Measurements from ENCODE around the gene MBD3.
A peak's percentile ranks its signal among the peaks of the same experiment; 100 is the strongest.

Gene MBD3

DNA sequence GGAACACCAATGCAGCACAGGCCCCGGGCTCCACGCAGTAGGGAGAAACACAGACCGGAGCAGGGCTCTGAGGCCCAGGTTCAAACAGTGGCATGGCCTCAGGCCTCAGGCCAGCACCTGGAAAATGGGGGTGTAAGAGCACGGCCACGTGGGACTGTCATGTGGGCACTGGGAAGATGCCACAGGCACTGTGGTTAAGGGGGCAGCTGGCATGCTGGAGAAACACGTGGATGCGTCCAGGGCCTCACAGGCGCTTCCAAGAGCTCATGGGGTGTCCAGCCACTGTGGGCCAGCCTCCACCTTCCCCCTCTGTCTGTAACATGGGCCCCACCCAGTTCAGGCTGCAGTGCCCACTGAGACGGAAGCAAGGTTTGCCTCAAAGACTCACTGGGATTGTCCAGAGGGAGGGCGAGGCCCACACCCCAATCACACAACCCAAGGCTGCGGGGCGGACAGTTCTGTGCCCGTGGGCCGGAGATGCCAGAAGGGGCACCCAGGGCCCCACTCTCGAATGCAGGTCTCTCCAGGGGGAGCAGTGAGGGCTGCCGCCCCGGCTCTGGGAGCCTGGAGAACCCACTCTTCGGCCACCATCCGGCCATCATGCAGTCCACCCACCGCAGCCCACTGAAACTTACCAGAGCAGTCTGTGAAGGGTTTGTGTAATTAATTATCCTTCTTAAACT, 6.3 kb upstream of the MBD3 start:
- no peak for DNase-seq (ENCODE audit: low read depth)

DNA sequence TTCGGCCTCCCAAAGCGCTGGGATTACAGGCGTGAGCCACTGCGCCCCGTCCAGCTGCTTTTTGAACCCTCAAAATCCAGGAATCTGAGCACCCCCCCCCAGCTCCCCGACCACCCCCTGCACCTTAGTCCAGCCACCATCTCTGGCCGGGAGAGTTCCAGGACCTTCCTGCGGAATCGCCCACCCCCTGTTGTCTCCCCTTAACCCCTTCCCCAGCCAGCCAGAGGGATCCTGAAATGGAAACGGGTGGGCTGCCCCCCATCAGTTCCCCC, 772 bp upstream of the MBD3 start:
- no peak for DNase-seq (ENCODE audit: low read depth)

DNA sequence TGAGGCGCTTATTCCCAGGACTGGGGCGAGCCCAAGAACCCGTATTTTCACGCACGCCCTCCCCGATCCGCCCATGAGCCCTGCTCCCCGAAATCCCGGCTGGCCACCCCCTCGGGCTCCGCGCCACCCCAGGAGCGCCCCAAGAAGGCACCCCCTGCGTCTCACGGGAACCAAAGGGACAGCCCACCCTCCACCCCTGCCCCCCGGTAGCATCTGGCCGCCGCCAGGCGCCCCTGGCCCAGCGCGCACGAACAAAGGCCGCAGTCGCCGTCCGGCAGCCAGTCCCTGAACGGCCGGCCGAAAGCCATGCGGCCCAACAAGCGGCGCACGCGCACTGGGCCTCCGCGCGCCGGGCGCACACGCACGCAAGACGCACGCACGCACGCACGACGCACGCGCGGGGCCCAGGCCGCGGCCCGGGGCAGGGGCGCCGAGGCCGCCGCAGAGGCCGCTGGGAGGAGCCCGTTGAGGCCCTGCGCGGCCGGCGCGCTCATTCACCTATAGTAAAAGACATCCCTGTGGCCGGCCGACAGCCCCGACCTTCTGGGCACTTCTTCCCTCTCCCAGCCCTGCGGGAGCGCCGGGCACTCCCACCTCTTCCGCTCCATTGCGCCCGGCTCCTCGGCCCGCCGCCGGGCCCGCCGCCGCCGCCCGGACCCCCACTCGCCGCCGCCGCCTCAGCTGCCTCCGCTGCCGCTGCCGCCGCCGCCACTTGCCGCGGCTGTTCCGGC, 476 bp downstream of the MBD3 start:
- DNase-seq (ENCODE audit: low read depth) = peak; percentile 77

DNA sequence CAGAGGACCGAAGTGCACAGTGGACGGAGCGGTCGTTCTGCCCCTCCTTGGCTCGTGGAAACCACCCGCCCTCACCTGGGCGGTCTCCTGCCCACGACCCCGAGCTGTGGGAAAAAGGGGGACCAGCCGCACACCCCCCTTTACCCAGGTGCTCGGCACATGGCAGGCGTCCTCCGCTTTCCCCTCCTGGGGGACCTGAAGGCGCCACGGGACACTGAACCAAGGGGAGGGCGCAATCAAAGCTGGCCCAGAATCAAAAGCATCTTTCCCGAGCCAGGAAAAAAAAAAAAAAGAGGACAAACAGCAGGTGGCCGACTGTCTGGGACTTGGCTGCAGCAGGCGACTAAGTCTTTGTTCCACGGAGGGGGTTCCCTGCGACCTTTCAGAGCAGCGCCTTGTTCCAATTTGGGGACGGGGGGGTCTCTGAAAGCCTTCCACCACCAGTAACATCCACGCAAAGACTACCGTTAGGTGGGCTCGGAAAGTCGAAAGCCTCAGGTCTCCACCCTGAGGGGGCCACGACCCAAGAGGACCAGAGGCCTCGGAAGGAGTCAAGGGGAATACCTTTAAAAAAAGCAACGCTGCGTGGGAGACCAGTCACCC, 1.1 kb downstream of the MBD3 start:
- no peak for DNase-seq (ENCODE audit: low read depth)

DNA sequence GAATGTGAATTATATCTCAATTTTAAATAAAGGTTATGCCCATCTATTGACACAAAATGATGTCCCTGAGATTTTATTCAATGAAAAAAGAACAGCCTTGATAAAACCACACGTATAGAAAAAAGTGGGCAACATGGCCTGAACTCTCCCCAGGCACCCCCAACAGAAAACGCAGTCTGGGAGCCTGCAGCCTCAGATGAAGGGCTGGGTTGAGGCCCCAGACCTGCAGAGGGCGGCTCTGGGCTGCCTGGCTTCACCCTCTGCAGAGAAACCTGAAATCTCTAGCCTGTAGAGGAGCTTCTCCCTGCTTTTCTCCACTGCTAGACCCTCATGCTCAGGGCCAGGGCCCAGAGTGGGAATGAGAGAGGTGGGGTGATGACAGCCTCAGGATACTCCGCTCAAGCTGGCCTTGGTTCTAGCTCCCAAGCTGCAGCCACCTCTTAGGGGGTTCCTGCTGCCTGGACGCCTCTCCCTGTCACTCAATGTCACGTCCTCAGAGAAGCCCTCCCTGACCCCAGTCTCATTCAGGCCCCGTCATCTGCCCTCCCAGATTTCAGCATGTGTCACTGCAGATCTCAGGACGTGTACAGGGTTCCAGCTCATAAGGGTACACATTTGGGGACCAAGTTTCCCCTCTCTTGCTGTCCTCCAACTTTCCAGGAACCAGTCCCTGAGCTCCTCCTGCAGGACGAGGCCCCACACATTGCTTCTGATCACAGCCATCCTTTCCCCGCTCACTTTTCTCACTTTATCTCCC, 1.8 kb downstream of the MBD3 start:
- no peak for DNase-seq (ENCODE audit: low read depth)

DNA sequence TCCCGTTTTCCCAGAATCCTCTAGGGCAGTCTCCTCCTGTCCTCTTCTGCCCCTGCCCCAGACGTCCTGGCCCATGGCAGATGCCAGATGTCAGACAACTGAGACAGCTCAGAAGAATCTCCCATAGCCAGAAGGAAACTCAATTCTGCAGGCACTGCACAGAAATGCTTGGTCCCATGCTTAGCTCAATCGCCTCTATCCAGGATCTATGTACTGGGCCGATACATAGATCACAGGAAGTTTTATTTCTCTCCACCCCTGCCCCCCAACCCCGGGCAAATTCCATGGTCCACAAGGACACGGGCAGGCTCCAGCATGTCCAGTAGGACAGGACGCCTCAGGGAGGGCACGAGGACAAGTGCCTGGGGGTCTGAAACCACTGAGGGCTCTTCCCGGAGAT, 4.8 kb downstream of the MBD3 start:
- DNase-seq (ENCODE audit: low read depth) = no peak

DNA sequence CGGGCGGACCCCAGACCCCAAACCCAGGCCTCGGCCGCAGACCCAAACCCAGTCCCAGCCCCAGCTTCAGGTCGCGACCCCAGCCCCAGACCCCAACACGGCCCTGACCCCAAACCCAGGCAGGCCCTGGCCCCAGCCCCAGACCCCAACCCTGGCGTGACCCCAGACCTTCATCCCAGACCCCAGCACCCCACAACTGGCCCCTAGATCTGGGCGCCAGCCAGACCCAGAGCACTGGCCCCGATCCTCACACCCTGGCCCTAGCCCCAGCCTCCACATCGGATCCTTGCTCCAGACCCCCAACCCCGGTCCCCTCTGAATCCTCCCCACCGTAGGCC, 7.5 kb downstream of the MBD3 start:
- no peak for DNase-seq (ENCODE audit: low read depth)

DNA sequence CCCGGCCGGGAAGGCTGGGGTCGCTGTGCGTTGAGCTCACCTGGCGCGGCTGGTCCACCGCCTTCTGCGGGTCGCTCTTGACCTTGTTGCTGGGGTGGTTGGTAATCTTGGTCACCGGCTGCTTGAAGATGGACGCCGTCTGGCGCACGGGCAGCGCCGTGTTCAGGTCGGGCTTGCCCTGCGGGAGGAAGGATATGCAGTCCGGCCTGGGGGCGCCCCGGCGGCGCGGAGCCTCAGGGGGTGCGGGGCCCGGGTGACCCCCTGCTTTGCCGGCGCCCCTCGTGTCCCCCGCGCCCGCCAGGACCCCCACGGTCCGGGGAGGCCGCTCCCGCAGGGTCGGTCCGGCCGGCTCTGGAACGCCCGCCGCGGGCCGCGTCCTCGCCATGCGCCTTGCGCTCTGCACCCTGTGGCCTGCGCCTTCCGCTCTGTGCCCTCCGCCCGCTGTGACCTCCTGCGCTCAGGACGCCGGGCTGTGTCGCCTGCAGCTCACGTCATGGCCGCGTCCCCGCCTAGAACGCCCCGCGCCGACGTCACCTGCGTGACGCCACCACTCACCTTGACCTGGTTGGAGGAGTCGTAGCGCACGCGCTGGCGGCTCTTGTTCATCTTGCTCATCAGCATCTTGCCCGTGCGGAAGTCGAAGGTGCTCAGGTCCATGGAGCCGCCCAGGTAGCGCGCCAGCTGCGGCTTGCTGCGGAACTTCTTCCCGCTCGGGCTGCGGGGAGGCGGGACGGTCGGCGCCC, 8.0 kb downstream of the MBD3 start:
- DNase-seq (ENCODE audit: low read depth) = no peak

DNA sequence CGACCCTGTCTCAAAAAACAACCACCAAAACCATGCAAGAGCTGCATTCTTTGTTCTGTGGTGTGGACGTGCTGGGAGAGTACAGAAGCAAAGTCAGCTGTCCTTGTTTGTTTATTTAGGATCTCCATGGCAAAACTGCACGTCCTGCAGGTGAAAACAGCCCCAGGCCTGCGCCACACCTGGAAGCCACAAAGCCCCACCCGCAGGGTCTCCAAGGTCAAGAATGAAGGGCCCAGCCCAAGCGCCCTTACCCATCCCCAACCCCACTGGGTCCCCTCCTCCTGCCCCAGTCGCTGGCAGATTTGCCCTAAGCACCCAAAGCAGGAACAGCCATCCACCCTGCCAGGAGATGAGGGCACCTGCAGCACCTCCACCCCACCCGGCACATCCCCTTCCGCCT, 10.5 kb downstream of the MBD3 start:
- no peak for DNase-seq (ENCODE audit: low read depth)

DNA sequence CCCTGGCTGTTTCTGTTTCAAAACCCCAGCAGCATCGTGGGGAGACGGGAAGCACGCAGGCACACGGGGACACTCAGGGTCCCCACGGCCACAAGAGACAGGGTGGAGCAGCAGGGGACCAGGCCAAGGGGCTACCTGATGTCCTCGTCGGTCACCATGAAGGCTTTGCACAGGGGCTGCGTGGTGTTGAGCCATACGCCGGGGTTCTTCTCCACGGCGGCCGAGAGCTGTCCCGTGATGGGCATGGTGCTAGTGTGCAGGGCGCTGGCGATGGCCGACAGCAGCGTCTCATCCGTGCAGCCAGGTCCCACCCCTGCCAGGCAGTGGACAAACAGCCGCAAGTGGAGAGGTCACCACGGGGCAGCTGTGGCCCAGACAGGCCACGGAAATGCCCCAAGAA, 11.7 kb downstream of the MBD3 start:
- no peak for DNase-seq (ENCODE audit: low read depth)

DNA sequence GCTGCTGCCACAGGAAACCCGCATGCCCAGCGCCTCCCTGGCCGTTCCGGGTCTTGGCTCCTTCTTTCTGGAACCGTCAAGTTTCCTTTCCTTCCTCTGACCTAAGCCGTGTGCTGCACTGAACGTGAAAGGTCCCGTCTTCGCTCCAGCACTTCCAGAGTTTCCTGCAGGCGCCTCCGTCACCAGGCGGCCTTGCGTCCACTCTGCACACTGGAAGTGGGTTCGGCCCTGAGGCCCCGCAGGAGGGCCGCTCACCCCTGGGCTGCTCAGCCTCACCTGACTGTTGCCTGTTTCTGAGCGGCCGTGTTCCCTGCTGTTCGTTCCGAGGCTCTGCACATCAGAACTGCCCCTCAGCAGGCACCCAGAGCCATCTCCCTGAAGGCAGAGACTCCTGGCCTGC, 12.3 kb downstream of the MBD3 start:
- DNase-seq (ENCODE audit: low read depth) = no peak

DNA sequence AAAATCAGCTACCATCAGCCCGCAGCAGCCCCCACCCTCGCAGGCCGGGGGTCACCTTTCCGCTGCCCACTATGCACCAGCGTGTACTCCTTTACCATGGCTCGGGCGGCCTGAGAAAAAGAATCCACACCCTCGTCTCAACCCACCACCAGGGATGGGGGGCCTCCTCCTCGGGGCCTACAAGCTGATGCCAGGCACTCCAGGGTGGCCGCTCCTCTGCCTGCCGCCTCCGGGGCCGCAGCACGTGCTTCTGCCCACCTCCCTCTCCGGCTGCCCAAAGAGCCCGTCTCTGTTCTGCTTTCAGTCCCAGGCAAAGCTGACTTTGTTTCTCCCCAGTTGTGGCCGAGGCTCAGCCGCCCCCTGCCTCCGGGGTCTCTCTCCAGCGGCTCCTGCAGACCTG, 13.4 kb downstream of the MBD3 start:
- DNase-seq (ENCODE audit: low read depth) = no peak

DNA sequence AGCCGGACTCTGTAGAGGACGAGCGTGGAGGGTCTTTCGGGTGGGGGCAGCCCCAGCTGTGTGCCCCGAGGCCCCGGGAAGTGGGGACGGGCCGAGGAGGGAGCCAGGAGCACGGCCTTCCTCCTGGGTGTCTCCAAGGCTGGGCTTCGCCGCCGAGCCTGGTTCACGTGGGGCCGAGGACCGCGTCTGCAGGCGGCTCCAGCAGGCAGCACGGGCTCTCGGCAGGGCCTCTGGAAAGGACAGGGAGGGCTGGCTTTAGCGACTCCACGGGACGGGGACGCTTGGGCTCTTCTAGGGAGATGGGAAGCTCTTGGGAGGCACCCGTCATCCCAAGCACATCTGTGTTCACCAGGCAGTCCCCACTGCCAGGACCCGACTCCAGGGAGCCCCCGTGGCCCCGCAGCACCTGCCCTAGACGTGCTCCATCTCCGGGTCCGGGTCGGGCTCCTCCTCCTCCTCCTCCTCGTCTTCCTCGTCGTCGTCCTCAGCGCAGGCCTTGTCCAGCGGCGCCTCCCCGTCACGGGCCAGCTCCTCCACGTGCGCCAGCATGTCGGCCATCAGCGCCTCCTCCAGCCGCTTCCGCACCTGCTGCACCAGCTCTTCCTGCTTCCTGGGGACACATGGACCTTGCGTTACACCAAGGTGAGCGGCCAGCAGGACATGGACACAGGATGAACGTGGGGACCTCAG, 14.6 kb downstream of the MBD3 start:
- DNase-seq (ENCODE audit: low read depth) = no peak

DNA sequence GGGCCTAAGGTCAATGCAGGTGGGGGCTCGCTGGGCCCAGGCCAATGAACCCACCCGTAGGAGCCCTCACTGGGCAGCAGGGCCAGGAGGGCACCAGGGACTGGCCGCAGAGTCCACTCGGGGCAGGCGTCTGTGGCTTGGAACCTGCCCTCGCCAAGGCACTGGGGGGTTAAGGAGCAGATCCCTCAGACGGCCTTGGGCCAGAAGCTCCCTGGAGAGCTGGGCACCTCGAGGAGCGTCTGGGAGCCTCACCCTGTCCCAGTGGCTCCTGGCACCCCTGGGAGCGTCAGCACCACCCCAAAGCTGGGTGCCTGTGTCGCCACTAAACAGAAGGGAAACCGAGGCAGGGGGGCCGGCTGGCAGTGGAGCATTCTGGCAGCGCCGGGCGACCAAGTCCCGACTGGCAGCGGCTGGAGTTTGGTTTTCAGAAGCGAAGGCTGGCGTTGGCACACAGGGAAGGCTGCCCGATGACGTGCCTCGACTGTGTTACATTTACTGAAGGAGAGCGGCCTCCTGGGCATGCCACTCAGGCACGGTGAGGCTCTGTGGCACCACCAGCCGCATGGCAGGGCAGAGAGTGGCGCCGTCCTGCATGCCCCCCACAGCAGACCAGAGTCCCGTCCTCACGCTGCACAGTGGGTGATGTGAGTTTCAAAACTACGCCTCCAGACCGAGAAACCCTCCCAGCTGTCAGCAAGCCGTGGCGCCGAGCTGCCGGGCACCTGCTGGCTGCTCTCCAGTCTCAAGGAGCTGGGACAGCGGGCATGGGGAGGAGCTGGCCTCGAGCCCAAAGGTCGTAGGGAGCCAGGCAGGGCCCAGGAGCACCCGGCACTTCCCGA, 15.4 kb downstream of the MBD3 start:
- no peak for DNase-seq (ENCODE audit: low read depth)

DNA sequence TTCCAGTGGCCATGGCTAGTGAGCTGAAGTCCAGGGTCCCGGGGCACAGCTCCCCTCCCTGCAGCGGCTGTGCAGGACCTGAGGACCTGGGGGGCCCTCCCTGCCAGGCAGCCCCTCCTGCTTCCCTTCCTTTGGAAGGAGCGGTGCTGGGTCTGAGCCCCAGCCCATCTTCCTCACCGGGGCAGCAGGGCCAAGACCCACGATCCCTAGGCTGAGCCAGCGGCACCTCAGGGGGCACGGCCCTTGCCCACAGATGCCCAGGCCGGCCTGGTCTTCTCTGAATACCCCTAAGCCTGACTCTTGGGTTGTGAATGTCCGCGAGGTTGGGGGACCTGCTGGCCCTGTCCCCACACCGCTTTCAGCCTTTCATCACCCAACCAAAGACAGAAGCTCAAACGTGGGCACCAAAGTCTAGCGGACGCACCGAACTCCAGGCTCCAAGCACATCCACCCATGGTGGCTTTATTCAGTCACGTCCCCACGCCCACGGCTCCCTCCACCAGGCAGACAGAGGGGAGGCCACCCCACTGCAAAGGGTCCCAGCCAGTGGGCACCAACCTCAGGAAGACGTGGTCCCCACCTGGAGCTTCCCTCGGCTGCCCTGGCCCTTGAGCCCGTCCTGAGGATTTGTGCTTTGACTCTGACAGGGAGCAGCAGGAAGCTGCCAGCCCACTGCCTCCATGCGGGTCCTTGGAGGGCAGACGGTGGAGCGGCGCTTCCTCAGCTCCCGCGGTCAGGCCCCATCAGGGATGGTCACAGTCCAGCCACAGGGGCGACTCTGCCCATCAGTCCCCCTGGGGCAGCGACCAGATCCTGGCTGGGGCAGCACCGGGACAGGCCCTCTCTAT, 16.2 kb downstream of the MBD3 start:
- no peak for DNase-seq (ENCODE audit: low read depth)

DNA sequence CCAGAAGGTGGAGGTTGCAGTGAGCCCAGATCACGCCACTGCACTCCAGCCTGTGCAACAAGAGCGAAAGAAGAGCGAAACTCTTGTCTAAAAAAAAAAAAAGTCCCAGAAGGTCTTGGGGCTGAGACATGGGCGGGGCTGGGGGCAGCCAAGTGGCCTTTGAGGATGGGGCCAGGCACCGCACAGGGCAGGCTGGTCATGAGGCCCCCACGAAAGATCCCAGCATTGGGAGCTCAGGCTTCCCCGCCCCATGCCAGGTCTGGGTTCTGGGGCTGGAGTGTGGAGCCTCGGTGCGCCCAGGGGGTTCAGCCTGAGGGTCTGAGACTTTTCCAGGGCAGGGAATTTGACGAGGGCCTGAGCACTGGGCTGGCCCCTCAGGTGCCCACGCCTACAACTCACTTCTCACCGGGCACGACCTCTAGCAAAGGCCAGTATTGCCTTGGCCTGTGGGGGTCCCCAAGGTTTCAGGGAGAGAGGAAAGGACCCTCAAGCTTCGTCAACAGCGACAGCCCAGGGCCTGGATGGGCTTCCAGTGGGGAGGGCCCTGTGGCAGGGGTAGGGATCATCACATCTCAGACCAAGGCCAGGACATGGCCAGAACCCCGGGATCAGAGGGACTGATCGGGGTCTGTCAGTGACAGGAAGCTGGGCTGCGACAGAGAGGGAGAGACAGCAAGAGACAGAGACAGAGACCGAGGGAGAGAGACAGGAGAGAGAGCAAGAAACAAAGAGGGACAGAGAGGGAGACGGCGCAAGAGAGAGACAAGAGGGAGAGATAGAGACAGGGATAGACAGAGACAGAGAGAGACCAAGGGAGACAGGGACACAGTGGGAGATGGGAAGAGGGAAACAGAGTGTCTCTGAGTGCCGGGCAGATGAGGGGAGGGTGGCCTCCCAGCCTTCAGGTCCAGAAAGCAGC, 17.1 kb downstream of the MBD3 start:
- no peak for DNase-seq (ENCODE audit: low read depth)

DNA sequence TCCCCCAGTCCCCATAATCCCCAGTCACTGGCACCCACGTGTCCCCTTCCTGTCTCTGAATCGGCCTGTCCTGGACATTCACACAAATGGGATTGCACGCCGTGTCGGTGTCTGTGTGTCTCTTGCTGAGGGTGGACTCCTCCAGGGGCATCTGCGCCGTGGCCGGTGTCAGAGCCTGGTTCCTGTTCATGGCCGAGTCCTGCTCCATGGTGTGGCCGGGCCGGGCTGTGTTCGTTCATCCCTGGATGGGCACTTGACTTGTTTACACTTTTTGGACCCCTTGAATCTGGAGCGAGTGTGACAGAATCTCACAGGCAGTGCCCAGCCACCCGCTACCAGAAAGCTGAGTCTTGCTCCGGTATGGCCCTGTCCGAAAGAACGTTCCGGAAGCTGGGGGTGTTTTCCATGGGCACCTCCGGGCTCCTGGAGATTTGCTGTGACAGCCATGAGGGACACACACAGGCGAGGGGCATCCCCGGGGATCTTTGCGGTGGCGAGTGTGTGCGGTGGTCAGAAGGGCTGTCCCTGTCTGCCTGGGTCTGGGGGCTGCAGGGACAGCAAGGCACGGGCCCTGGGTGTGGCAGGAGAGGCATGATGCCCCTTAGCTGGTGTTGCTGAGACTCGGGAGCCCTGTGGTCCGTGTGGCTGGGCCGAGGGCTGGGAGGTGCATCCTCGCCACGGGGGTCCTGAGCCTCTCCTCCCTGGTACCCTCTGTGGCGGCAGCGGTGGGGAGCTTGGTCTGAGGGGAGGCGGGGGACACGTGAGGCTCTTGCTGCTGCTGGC, 18.1 kb downstream of the MBD3 start:
- DNase-seq (ENCODE audit: low read depth) = no peak

DNA sequence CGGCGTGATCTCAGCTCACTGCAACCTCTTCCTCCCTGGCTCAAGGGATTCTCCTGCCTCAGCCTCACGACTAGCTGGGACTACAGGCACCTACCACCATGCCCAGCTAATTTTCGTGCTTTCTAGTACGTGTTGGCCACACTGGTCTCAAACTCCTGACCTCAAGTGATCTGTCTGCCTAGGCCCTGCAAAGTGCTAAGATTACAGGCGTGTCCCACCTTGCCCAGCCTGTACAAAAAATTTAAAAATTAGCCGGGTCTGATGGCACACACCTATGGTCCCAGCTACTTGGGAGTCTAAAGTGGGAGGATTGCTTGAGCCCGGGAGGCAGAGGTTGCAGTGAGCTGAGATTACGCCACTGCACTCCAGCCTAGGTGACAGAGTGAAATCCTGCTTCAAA, 19.9 kb downstream of the MBD3 start:
- no peak for DNase-seq (ENCODE audit: low read depth)

All from CMK (cell line).